GM21737 (cell line): ENCODE results near the gene TSPAN15.

Experiments
- ATAC-seq: cut with Tn5 transposase; IDR thresholded peaks from one replicate; pipeline ENCODE4 v1.9.1; 2021; ENCODE audit warnings: mild to moderate bottlenecking, moderate library complexity; ENCODE audit not compliant: unreplicated experiment

Gene TSPAN15

DNA sequence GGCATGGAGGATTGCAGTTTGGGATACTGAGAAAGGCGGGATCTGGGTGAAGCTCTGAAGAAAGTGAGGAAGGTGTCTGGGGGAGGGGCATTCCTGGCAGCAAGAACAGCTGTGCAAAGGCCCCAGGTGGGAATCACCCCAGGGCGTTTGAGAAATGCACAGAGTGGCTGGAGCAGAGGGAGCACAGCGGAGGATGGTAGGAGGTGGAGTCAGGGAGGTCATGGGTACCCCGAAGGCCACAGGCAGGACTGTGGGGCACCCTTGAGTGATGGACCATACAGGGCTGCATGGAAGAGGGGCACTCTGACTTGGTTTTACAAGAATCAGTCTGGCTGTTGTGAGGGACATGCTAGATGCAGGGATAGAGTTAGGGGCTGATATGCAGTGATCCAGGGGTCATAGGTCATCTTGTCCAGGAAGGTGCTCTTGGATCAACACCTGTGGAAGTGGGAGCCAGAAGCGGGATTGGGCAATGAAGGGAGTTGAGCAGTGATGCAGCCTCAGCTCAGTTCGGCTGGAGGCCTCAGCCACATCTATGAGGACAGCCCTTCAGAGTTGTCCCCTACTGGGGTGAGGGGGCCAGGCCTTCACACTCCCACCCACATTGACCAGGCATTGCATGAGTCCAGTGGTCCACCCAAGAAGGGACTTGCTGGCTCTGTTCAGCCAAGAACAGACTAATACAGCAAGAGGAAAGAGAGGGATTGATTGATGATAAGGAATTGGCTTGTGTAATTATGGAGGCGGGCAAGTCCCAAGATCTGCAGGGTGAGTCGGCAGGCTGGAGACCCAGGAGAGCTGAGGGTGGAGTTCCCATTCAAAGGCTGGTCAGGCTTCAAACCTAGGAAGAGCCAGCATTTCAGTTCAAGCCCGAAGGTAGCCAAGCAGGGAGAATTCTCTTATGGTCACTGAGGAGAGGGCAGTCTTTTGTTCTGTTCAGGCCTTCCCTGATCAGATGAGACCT, 48.7 kb downstream of the TSPAN15 start:
- no peak for ATAC-seq

DNA sequence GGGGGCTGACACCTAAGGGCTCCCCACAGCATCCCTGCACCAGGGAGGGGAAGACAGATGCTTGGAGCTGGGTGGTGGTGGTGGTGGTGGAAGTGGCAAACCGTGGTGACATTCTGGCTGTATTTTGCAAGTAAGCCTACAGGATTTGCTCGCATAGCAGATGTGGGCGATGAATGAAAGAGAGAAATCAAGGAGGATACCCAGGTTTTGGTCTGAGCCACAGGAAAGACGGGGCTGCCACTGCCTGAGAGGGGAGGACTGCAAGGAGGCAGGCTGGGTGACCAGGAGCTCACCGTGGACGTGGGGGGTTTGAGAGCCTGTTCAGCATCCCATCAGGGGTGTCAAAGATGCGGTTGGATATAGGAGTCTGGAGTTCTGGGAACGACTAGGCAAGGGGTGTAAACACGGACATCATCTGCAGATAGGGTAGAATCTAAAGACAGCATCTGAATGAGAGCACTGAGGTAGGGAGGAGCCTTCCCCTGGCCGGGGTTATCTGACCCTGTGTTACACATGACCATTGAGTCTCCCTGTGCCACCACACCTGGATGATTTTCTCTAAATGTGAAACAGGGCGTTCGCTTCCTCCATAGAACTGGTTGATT, 49.7 kb downstream of the TSPAN15 start:
- ATAC-seq = no peak

DNA sequence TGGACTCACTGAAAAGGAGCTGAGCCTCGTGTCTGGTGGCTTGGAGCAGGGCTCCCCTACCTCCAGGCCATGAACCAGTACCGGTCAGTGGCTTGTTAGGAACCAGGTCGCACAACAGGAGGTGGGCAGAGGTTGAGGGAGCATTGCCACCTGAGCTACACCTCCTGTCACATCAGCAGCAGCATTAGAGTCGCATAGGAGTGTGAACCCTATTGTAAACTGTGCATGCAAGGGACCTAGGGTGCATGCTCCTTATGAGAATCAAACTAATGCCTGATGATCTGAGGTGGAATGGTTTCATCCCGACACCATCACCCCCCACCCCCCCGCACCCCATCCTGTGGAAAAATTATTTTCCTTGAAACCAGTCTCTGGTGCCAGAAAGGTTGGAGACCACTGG, 50.4 kb downstream of the TSPAN15 start:
- ATAC-seq = no peak

GRCh38 chr10:69502589-69502988, 51.3 kb downstream of the TSPAN15 start:
- ATAC-seq = no peak

DNA sequence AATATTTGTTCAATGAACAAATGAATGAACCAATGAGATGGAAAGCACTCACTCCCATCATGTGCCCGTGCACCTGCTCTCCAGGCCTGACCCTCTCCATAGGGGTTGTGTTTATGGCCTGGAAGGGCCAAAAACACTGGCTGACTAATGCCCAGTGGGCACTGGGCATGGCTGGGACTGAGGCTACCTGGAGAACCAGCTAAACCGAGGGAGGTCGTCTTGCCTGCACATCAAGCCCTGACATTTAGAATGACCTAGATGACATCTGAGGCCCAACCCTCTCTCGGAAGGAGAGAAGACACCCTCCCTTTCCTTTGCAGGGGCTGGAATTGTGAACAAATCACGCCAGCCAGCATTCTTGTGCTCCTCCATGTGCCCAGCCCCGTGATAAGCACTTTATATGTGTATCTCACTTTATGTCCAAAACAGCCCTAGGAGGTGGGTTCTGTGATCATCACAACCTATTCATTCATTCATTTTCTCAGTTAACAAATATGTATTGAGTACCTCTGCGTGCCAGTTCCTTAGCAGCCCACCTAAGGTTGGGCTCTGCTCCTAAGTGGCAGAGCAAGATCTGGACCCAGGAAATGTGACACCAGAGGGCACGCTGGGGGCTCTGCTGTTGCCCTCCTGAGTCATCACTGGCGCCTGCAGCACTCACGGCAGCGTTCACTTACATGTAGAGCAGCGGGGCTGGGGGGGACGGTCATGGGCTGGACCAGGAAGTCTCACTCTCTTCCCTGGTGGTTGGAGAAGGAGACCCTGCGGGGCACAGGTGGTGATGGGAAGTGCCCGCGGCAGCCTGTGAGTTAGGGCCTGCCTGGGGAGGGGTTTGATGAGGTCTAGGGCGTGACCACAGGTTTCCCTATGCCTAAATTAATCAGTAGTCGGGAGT, 52.0 kb downstream of the TSPAN15 start:
- ATAC-seq = no peak

DNA sequence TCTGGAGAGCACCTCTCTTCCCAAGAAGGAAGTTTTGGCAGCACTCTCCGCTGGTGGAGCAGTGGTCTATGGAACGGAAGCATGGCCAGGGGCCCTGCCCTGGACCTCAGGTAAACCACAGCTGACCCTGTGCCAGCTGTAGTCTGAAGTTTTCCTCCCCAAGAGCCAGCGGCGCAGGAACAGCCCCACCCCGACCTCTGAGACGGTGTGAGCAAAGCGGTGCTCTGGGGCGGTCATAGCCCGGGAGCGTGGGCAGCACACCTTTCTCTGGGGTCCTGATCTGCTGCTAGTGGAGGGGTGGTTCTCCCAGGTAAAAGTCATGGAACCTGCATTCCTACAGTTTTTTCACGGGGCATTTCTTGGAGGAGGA, 52.6 kb downstream of the TSPAN15 start:
- ATAC-seq = no peak

- ATAC-seq = no peak
These were observed 53.4 kb downstream of the TSPAN15 start for GRCh38 chr10:69504576-69505250.

DNA sequence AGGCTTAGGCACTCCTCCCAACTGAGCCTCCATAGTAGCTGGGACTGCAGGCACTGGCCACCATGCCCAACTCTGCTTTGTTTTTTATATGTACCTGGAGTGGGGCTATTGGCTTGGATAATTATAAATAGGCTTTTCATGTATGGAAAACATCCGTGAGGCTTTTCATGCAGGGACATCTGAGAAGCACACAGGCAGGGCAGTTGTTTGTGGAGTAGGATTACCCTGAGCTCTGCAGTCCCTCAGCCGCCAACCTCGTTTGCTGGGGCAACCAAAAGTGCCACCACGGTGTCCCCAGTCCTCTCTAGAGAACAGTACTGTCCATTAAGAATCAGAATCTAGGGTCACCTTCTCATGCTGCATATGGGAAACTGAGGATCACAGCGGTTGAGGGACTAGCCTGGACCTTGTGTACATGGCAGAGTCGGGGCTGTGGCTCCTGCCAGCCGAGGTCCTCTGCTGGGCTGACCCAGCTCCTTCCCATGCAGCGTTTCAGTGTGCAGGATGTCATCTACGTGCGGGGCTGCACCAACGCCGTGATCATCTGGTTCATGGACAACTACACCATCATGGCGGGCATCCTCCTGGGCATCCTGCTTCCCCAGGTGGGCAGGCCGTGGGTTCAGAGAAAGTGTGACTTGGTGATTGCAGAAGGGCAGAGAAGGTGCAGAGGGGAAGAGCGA, 54.5 kb downstream of the TSPAN15 start:
- ATAC-seq = no peak

GRCh38 chr10:69506487-69506833, 55.2 kb downstream of the TSPAN15 start:
- ATAC-seq = no peak

DNA sequence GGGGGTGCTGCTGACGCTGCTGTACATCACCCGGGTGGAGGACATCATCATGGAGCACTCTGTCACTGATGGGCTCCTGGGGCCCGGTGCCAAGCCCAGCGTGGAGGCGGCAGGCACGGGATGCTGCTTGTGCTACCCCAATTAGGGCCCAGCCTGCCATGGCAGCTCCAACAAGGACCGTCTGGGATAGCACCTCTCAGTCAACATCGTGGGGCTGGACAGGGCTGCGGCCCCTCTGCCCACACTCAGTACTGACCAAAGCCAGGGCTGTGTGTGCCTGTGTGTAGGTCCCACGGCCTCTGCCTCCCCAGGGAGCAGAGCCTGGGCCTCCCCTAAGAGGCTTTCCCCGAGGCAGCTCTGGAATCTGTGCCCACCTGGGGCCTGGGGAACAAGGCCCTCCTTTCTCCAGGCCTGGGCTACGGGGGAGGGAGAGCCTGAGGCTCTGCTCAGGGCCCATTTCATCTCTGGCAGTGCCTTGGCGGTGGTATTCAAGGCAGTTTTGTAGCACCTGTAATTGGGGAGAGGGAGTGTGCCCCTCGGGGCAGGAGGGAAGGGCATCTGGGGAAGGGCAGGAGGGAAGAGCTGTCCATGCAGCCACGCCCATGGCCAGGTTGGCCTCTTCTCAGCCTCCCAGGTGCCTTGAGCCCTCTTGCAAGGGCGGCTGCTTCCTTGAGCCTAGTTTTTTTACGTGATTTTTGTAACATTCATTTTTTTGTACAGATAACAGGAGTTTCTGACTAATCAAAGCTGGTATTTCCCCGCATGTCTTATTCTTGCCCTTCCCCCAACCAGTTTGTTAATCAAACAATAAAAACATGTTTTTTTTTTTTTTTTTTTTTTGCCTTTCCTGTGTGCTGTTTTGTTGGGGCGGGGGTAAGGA, 55.8 kb downstream of the TSPAN15 start:
- no peak for ATAC-seq

- no peak for ATAC-seq
These were observed 57.6 kb downstream of the TSPAN15 start for GRCh38 chr10:69508738-69509340.

DNA sequence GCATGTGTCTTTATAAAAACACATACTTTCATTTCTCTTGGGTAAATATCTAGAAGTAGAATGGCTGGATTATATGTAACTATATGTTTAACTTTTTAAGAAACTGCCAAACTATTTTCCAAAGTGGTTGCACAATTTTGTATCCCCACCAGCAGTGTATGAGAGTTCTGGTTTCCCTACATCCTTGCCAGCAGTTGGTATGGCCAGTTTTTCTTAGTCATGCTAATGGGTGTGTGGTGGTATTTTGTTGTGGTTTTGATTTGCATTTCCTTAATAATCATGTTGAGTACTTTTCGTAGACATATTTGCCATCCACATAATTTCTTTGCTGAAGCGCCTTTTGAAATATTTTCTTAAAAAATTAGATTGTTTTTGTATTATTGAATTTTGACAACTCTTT, 61.6 kb downstream of the TSPAN15 start:
- ATAC-seq = no peak

GRCh38 chr10:69513617-69514016, 62.4 kb downstream of the TSPAN15 start:
- ATAC-seq = no peak

GRCh38 chr10:69515699-69516259, 64.5 kb downstream of the TSPAN15 start:
- no peak for ATAC-seq

DNA sequence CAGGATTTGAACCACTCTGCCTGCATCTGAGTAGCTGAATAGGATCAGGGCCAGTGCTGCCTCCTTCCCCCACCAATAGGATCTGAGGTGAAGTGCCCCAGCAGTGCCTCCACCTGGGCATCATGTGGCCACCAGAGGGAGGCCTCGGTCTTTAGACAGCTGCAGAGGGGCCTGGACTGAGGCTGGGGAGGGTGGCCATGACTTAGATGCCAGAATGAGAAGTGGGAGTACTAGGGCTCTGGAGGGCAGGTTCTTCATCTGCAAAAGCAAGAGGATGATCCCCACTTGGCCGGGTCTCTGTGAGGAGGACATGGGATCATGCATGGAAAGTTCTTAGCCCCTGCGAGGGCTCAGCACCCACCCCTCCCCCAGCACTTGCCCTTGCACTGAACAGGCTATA, 65.1 kb downstream of the TSPAN15 start:
- no peak for ATAC-seq

GRCh38 chr10:69516796-69517195, 65.5 kb downstream of the TSPAN15 start:
- no peak for ATAC-seq

- no peak for ATAC-seq
These were observed 66.1 kb downstream of the TSPAN15 start for GRCh38 chr10:69517271-69517848.

DNA sequence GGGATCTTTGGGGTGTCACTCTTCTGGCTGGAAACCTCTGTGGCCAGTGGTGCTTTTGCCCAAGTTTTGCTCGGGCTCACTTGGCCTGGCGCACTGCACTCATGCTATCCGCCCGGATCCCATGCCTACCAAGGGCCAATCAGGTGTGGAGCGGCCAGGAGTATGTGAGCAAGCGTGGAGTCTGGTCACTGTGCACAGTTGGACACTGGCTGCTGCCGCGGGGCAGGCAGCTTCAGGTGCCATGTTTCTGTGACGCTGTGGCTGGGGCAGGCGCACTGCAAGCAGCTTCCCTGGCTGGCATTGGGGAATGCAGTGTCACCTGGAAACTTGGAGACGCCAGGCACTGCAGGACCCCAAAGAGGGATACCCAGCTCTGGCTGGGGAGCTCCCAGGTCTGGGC, 76.7 kb downstream of the TSPAN15 start:
- no peak for ATAC-seq
